BE2C (cell line): ENCODE data around the gene WDR70.

Experiments used
- DNase-seq: peaks from one replicate; pipeline ENCODE4 v3.0.0-alpha.2; 2020
- H3K27me3 ChIP-seq: fragments of 250-450 bp; sonication (Bioruptor Pico); 2 replicates; pipeline ENCODE4 v1.5.1; 2020; ENCODE audit warnings: mild to moderate bottlenecking
- H3K36me3 ChIP-seq: fragments of 250-450 bp; sonication (Bioruptor Pico); 2 replicates; pipeline ENCODE4 v1.5.1; 2020; ENCODE audit warnings: mild to moderate bottlenecking
- H3K4me1 ChIP-seq: fragments of 250-450 bp; sonication (Bioruptor Pico); 2 replicates; pipeline ENCODE4 v1.5.1; 2020
- H3K4me3 ChIP-seq: 2 replicates; pipeline ENCODE4 v1.5.1; 2011; ENCODE audit warnings: low read depth, low read length
- H3K9me3 ChIP-seq: fragments of 250-450 bp; sonication (Bioruptor Pico); 2 replicates; pipeline ENCODE4 v1.5.1; 2020
- CTCF ChIP-seq: IDR thresholded peaks from 2 replicates; pipeline ENCODE4 v1.5.1; 2012; ENCODE audit warnings: mild to moderate bottlenecking, low read depth, low read length

WDR70 gene

GRCh38 chr5:37565062-37565670 is 186.0 kb downstream of the WDR70 start:
- no peaks in the 10 kb centered on the region for H3K4me1 ChIP-seq
- no peaks in the 10 kb centered on the region for H3K9me3 ChIP-seq
- no peak overlapping the region for H3K4me3 ChIP-seq
- no peak for TF ChIP-seq CTCF
- H3K36me3 ChIP-seq = no peaks in the 10 kb centered on the region
- DNase-seq = no peak
- no peaks in the 10 kb centered on the region for H3K27me3 ChIP-seq

- no peaks in the 10 kb centered on the region for H3K4me1 ChIP-seq
- no peaks in the 10 kb centered on the region for H3K9me3 ChIP-seq
- H3K27me3 ChIP-seq = no peaks in the 10 kb centered on the region
- TF ChIP-seq CTCF = no peak
- no peak overlapping the region for H3K4me3 ChIP-seq
- no peaks in the 10 kb centered on the region for H3K36me3 ChIP-seq
- DNase-seq = no peak
Measured at GRCh38 chr5:37567566-37567965, 188.4 kb downstream of the WDR70 start.

- Histone ChIP-seq H3K9me3 (no peaks in the 10 kb centered on the region), H3K4me3 (no peak overlapping the region), H3K36me3 (no peaks in the 10 kb centered on the region), H3K4me1 (no peaks in the 10 kb centered on the region), H3K27me3 (no peaks in the 10 kb centered on the region)
- DNase-seq = no peak
- TF ChIP-seq CTCF = no peak
Measured at GRCh38 chr5:37568018-37568753, 189.1 kb downstream of the WDR70 start.

- Histone ChIP-seq H3K27me3 (no peaks in the 10 kb centered on the region), H3K4me3 (no peak overlapping the region)
Measured at GRCh38 chr5:37568893-37569292, 189.8 kb downstream of the WDR70 start.

GRCh38 chr5:37569466-37569865 is 190.3 kb downstream of the WDR70 start:
- Histone ChIP-seq H3K9me3 (no peaks in the 10 kb centered on the region), H3K4me3 (no peak overlapping the region), H3K27me3 (no peaks in the 10 kb centered on the region), H3K36me3 (no peaks in the 10 kb centered on the region), H3K4me1 (no peaks in the 10 kb centered on the region)
- no peak for DNase-seq
- TF ChIP-seq CTCF = no peak

More at GRCh38 chr5:37568893-37569292, 189.8 kb downstream of the WDR70 start:
- TF ChIP-seq CTCF = no peak
- Histone ChIP-seq H3K4me1 (no peaks in the 10 kb centered on the region), H3K36me3 (no peaks in the 10 kb centered on the region), H3K9me3 (no peaks in the 10 kb centered on the region)
- DNase-seq = no peak

- no peak for TF ChIP-seq CTCF
- no peaks in the 10 kb centered on the region for H3K27me3 ChIP-seq
- no peaks in the 10 kb centered on the region for H3K36me3 ChIP-seq
- H3K9me3 ChIP-seq = no peaks in the 10 kb centered on the region
- H3K4me3 ChIP-seq = no peak overlapping the region
- DNase-seq = no peak
- H3K4me1 ChIP-seq = no peaks in the 10 kb centered on the region
Measured at GRCh38 chr5:37570597-37570996, 191.5 kb downstream of the WDR70 start.
